Measurements from ENCODE around the gene HOXB5. TPM values are rescaled to one million over a fixed set of nuclear protein-coding genes. Genes with fewer than 3 reads are reported as not detected.

HOXB5 gene
- total RNA-seq, 1 donor from 2014 or later: not detected

- H3K4me1 Mint-ChIP-seq (ENCODE audit: low read depth, unreplicated experiment): peaks cover 5% of the 10 kb centered on the region
- Histone ChIP-seq H3K4me3 (ENCODE audit: insufficient read depth, low read depth, low read length) (no peak overlapping the region), H3K9me3 (ENCODE audit: insufficient read depth, low read depth, low read length) (peaks cover 12% of the 10 kb centered on the region), H3K27me3 (ENCODE audit: insufficient read depth, low read length) (peaks cover 99% of the 10 kb centered on the region), H3K36me3 (ENCODE audit: insufficient read depth, low read length) (no peaks in the 10 kb centered on the region), H3K4me2 (ENCODE audit: low read length) (no peak overlapping the region), H3K79me2 (ENCODE audit: insufficient read depth, low read length) (no peaks in the 10 kb centered on the region), H2AFZ (ENCODE audit: low read depth, low read length) (no peak overlapping the region), H4K20me1 (ENCODE audit: insufficient read depth, low read length) (peaks cover 6% of the 10 kb centered on the region), H3K27ac (ENCODE audit: low read depth, low read length) (no peak overlapping the region), H3K9ac (ENCODE audit: low read length) (no peak overlapping the region), H3K4me1 (ENCODE audit: insufficient read depth, low read length) (peaks cover 3% of the 10 kb centered on the region)
- H3K4me3 Mint-ChIP-seq (ENCODE audit: unreplicated experiment): no peak overlapping the region
- peaks cover 6% of the 10 kb centered on the region for H3K36me3 Mint-ChIP-seq (ENCODE audit: low read depth, unreplicated experiment)
- DNase-seq (ENCODE audit: low read depth): peak; percentile 58
- TF ChIP-seq CTCF (IDR thresholded peaks at IDR 0.05; ENCODE audit: insufficient read depth, low read depth, low read length) (no peak), EZH2 (IDR thresholded peaks at IDR 0.05; ENCODE audit: insufficient read depth, low read length) (peak; percentile 21)
- H3K27ac Mint-ChIP-seq (ENCODE audit: unreplicated experiment): peak overlapping the region; percentile 4
- peaks cover 95% of the 10 kb centered on the region for H3K27me3 Mint-ChIP-seq (ENCODE audit: low read depth, unreplicated experiment)
- H3K9me3 Mint-ChIP-seq (ENCODE audit: unreplicated experiment): peaks cover 14% of the 10 kb centered on the region
- FAIRE-seq: peak; percentile 87
Measured at GRCh38 chr17:48637323-48638260, 44.0 kb upstream of the HOXB5 start.

- H3K27me3 ChIP-seq (ENCODE audit: insufficient read depth, low read length): peaks cover 99% of the 10 kb centered on the region
- no peak overlapping the region for H2AFZ ChIP-seq (ENCODE audit: low read depth, low read length)
- no peaks in the 10 kb centered on the region for H3K79me2 ChIP-seq (ENCODE audit: insufficient read depth, low read length)
- H3K4me2 ChIP-seq (ENCODE audit: low read length): peak overlapping the region; percentile 22
- H3K4me1 Mint-ChIP-seq (ENCODE audit: low read depth, unreplicated experiment): peaks cover 5% of the 10 kb centered on the region
- peaks cover 3% of the 10 kb centered on the region for H3K4me1 ChIP-seq (ENCODE audit: insufficient read depth, low read length)
- FAIRE-seq: no peak
- peaks cover 10% of the 10 kb centered on the region for H3K9me3 Mint-ChIP-seq (ENCODE audit: unreplicated experiment)
- H3K36me3 Mint-ChIP-seq (ENCODE audit: low read depth, unreplicated experiment): peaks cover 6% of the 10 kb centered on the region
- no peak overlapping the region for H3K4me3 ChIP-seq (ENCODE audit: insufficient read depth, low read depth, low read length)
- H3K27ac Mint-ChIP-seq (ENCODE audit: unreplicated experiment): peak overlapping the region; percentile 69
- H3K27me3 Mint-ChIP-seq (ENCODE audit: low read depth, unreplicated experiment): peaks cover 96% of the 10 kb centered on the region
- DNase-seq (ENCODE audit: low read depth): no peak
- peak; percentile 27 for TF ChIP-seq CTCF (IDR thresholded peaks at IDR 0.05; ENCODE audit: insufficient read depth, low read depth, low read length)
- TF ChIP-seq EZH2 (IDR thresholded peaks at IDR 0.05; ENCODE audit: insufficient read depth, low read length): peak; percentile 81
- H3K9ac ChIP-seq (ENCODE audit: low read length): no peak overlapping the region
- H4K20me1 ChIP-seq (ENCODE audit: insufficient read depth, low read length): peaks cover 6% of the 10 kb centered on the region
- H3K9me3 ChIP-seq (ENCODE audit: insufficient read depth, low read depth, low read length): peaks cover 9% of the 10 kb centered on the region
- no peaks in the 10 kb centered on the region for H3K36me3 ChIP-seq (ENCODE audit: insufficient read depth, low read length)
- H3K4me3 Mint-ChIP-seq (ENCODE audit: unreplicated experiment): no peak overlapping the region
- H3K27ac ChIP-seq (ENCODE audit: low read depth, low read length): no peak overlapping the region
Measured at GRCh38 chr17:48636177-48637018, 42.8 kb upstream of the HOXB5 start.
